Body of pancreas (tissue), 4 donors: ENCODE data around the gene CLPTM1L. TPM values are rescaled to one million over a fixed set of nuclear protein-coding genes. Genes with fewer than 3 reads are reported as not detected.

ENCODE experiments used
- ATAC-seq: fragments of 150-250 bp; one replicate; pipeline ENCODE4 v1.9.1; 2016
- DNase-seq, 4 donors: peaks; one replicate each; pipeline ENCODE4 v3.0.0-alpha.2; 2019
- H3K27ac ChIP-seq, 4 donors: fragments of 200-600 bp; sonication (generic); 1 replicate in 3 of 4; 2 replicates in 1 of 4; pipeline versions ENCODE4 v1.5.1 to v1.6.1; 2016 to 2019; ENCODE audit warnings: mild to moderate bottlenecking in 1 of 4, mixed read lengths in 1 of 4, moderate library complexity in 1 of 4
- H3K27me3 ChIP-seq, 2 donors: fragments of 200-600 bp; sonication (generic); one replicate each; pipeline ENCODE4 v1.6.0; 2016; ENCODE audit warnings: mild to moderate bottlenecking in 1 of 2
- H3K36me3 ChIP-seq, 2 donors: fragments of 200-600 bp; sonication (generic); replicated peaks in 1 of 2; 2 replicates each; pipeline ENCODE4 v1.5.1; 2016; ENCODE audit warnings: low read depth in 2 of 2; ENCODE audit not compliant: insufficient read depth in 1 of 2
- H3K4me1 ChIP-seq: fragments of 200-600 bp; sonication (generic); one replicate; pipeline ENCODE4 v1.6.0; 2016
- H3K4me3 ChIP-seq, 2 donors: fragments of 200-600 bp; sonication (generic); 1 replicate in 1 of 2; 2 replicates in 1 of 2; pipeline ENCODE4 v1.5.1; 2016 to 2019
- H3K9me3 ChIP-seq, 3 donors: fragments of 200-600 bp; sonication (generic); 1 replicate in 2 of 3; 2 replicates in 1 of 3; pipeline ENCODE4 v1.5.1; 2016
- POLR2A ChIP-seq, 3 donors: fragments of 450-650 bp; IDR thresholded peaks; one replicate each; pipeline ENCODE4 v1.6.1; 2016; ENCODE audit warnings: antibody characterized with exemption in 3 of 3, mild to moderate bottlenecking in 2 of 3
- WGBS, 2 donors: methylation state at CpG; one replicate each; pipeline ENCODE4 v1.1.5; 2017; 5-methylcytosine and 5-hydroxymethylcytosine counted together
- intact Hi-C: fragments of 100-400 bp; cut with DNase I; formaldehyde crosslinking; loops from one replicate; pipeline ENCODE4 v1.15.1; 2023
- total RNA-seq, 2 donors: library from RNA; depleted of rRNA; stranded (reverse); fragments of >200 nt; gene quantifications; one replicate each; pipeline ENCODE4 v1.1.0, GENCODE V29; 2016
- TF ChIP-seq, protein P1 (sequence below), 7 experiments: fragments of 450-650 bp in 4 of 7; fragments of 200-600 bp in 3 of 7; sonication (generic) in 3 of 7; IDR thresholded peaks; one replicate each; pipeline ENCODE4 v1.5.1; 2016 to 2019; ENCODE audit warnings: antibody characterized with exemption in 7 of 7

Gene CLPTM1L
- total RNA-seq, 2 donors from 2014 or later = 91.3 to 109 TPM

DNA sequence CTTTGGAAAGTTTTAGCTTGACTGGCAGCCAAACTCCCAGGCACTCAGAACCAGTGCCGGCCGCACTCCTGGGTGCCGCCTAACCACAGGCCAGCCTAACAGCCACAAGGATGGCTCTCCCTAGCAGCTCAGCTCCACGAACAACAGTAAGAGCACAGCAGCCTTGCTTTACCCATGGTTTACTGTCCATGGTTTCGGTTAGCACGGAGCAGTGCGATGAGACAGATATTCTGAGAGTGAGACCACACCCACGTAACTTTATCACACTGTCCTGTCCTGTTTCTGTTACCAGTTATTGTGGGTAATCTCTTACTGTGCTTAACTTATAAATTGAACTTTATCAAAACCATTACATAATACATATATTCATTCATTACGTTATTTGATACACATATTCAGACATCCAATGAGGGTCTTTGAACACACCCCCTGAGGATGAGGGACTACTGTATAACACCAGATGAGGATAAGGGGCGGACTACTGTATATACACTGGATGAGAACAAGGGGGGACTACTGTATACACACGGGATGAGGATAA lies 12.4 kb downstream of the CLPTM1L start:
- 80 to 91% methylated on average over 11 of the region's 11 CpGs for WGBS, 2 donors
- no peaks in the 10 kb centered on the region for H3K27me3 ChIP-seq
- intact Hi-C loops = no loop called here
- H3K4me3 ChIP-seq = no peak overlapping the region
- TF ChIP-seq POLR2A (IDR thresholded peaks at IDR 0.05) = no peak
- TF ChIP-seq, protein P1, sequence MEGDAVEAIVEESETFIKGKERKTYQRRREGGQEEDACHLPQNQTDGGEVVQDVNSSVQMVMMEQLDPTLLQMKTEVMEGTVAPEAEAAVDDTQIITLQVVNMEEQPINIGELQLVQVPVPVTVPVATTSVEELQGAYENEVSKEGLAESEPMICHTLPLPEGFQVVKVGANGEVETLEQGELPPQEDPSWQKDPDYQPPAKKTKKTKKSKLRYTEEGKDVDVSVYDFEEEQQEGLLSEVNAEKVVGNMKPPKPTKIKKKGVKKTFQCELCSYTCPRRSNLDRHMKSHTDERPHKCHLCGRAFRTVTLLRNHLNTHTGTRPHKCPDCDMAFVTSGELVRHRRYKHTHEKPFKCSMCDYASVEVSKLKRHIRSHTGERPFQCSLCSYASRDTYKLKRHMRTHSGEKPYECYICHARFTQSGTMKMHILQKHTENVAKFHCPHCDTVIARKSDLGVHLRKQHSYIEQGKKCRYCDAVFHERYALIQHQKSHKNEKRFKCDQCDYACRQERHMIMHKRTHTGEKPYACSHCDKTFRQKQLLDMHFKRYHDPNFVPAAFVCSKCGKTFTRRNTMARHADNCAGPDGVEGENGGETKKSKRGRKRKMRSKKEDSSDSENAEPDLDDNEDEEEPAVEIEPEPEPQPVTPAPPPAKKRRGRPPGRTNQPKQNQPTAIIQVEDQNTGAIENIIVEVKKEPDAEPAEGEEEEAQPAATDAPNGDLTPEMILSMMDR (IDR thresholded peaks at IDR 0.05) = no peak
- DNase-seq = no peak
- no peak for ATAC-seq
- H3K36me3 ChIP-seq = peaks cover 8 to 45% of the 10 kb centered on the region in 2 donors
- H3K27ac ChIP-seq = no peak overlapping the region
- no peaks in the 10 kb centered on the region for H3K9me3 ChIP-seq
- no peaks in the 10 kb centered on the region for H3K4me1 ChIP-seq

DNA sequence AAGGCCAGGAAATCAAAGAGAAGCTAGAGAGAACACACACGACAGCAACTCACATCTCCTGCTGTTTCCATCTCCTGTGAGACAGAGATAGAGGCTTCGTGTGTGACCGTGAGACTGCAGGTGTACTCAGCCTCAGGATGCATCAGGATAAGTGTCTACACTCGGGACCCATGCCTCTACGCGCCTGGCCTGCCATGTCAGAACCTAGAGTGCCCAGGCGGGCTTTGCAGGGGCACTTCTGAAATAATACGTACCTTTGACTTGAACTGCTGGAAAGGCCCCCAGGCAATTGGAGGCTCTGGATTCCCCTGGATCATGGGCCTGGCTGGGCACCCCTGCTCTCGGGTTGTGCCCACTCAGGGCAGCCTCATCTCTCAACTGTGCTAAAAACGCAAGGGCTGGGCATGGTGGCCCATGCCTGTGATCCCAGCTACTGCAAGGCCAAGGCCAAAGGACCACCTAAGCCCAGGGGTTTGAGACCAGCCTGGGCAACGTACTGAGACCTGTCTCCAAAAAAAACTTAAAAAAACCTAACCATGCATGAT lies 13.0 kb downstream of the CLPTM1L start:
- WGBS, 2 donors = 87 to 90% methylated on average over 2 to 11 of the region's 11 CpGs

DNA sequence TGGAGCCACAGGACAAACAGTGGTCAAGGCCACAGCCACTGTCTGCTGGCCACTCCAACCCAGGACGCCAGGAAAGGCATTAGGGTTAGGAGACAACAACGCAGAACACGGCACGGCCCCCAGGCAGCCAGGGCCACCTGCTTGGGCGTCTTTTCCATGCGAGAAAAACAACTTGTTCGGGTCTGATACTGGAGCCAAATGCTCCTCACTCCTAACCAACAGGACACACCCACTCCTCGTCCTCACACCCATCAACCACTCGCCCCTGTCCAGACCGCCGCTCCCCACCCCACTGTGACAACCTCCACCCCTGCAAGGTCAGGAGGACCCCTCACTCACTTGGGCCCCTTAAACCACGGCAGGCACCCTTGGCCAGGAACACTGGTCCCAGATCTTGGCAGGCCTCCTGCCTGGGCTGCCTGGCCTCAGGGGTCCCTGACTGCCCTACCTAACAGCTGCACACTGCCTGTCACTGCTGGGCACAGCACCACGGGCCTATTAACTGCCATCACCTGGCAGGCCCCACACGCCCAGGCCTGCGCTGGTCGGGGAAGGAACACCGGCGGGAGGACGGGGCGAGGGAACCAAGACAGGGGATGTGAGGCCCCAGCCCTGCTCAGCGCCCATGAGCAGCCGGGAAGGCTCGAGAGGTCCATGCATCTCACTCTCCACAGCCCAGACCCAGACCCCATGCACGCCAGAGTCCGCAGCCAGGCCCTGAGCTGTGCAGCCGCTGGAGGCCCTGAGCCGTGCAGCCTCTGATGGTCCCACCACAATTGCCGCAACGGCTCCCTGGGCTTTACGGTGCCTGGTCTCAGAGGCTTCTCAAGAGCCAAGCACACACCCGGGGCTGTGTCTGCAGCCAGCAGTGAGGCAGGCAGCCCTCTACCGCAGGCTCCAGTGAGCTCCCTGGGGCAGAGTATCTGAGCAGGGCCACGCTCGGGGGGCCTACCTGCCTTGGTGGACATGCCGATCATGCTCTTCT lies 13.8 kb downstream of the CLPTM1L start:
- ATAC-seq = no peak
- 86 to 92% methylated on average over 19 to 34 of the region's 35 CpGs for WGBS, 2 donors

More for the DNA sequence above, 13.0 kb downstream of the CLPTM1L start:
- ATAC-seq = no peak
- H3K27ac ChIP-seq = no peak overlapping the region
- H3K4me3 ChIP-seq = no peak overlapping the region
- H3K27me3 ChIP-seq = no peaks in the 10 kb centered on the region
- TF ChIP-seq, protein P1 (IDR thresholded peaks at IDR 0.05) = no peak
- TF ChIP-seq POLR2A (IDR thresholded peaks at IDR 0.05) = no peak
- no peak for DNase-seq
- no peaks in the 10 kb centered on the region for H3K9me3 ChIP-seq
- intact Hi-C loops = no loop called here
- H3K4me1 ChIP-seq = no peaks in the 10 kb centered on the region
- H3K36me3 ChIP-seq = peaks cover 7 to 39% of the 10 kb centered on the region in 2 donors

DNA sequence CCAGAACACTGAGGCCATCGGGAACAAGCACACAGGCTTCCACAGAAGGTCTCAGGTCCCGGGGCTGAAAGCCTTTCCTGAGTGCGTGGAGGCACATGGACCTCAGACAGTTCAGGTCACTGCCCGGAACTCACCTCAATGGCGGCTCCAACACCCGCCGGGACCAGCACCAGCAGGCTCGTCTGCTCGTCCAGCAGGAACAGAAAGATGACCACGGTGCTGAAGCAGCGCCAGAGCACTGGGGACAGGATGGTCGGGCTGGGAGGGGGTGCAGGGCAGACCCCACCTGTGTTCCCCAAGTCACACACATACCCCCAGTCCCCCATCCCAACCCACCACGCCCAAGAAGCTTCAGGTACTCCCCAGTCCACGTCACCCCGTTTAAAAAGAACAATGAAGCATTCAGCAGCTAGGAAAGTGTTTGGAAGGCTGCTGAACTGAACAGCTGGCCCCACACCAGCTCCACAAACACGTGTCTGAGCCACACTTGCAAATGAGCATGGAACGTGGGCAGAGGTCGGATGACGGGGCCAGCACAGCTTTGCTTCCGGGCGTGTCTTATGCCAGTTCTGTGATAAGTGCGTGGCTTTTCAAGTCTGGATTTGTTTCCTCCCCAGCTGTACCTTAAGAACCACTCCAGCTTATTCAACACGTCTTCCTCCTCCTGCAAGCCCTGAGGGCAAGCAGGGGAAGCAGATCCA lies 14.6 kb downstream of the CLPTM1L start:
- H3K4me3 ChIP-seq = no peak overlapping the region
- no peak overlapping the region for H3K27ac ChIP-seq
- no peak for TF ChIP-seq POLR2A (IDR thresholded peaks at IDR 0.05)
- TF ChIP-seq, protein P1 (IDR thresholded peaks at IDR 0.05) = no peak
- H3K9me3 ChIP-seq = no peaks in the 10 kb centered on the region
- WGBS, 2 donors = 70 to 75% methylated on average over 6 to 23 of the region's 23 CpGs
- ATAC-seq (no peak), DNase-seq (peak in 2 of 4 donors; percentile 23 to 43)
- intact Hi-C loops = no loop called here
- no peaks in the 10 kb centered on the region for H3K4me1 ChIP-seq
- no peaks in the 10 kb centered on the region for H3K27me3 ChIP-seq
- peaks cover 0 to 27% of the 10 kb centered on the region in 2 donors for H3K36me3 ChIP-seq

More for the DNA sequence above, 13.8 kb downstream of the CLPTM1L start:
- H3K27ac ChIP-seq = no peak overlapping the region
- peaks cover 0 to 32% of the 10 kb centered on the region in 2 donors for H3K36me3 ChIP-seq
- H3K4me1 ChIP-seq = no peaks in the 10 kb centered on the region
- H3K9me3 ChIP-seq = no peaks in the 10 kb centered on the region
- H3K4me3 ChIP-seq = no peak overlapping the region
- DNase-seq = no peak
- TF ChIP-seq, protein P1 (IDR thresholded peaks at IDR 0.05) = no peak
- TF ChIP-seq POLR2A (IDR thresholded peaks at IDR 0.05) = no peak
- intact Hi-C loops = no loop called here
- no peaks in the 10 kb centered on the region for H3K27me3 ChIP-seq
